Mucosa of rectum (tissue), 2 donors: Measurements from ENCODE around the gene OR10AG1.

ENCODE experiments used
- H3K27ac ChIP-seq, 2 donors: one replicate each; pipeline ENCODE4 v1.7.0; 2013; ENCODE audit warnings: inconsistent platforms in 2 of 2, low read depth in 2 of 2, low read length in 2 of 2
- H3K27me3 ChIP-seq, 2 donors: one replicate each; pipeline ENCODE4 v1.7.0; 2013; ENCODE audit warnings: low read length in 2 of 2; ENCODE audit not compliant: control insufficient read depth in 2 of 2, insufficient read depth in 2 of 2
- H3K36me3 ChIP-seq, 2 donors: one replicate each; pipeline ENCODE4 v1.7.0; 2013; ENCODE audit warnings: low read length in 2 of 2; ENCODE audit not compliant: control insufficient read depth in 2 of 2, insufficient read depth in 2 of 2
- H3K4me1 ChIP-seq, 2 donors: one replicate each; pipeline ENCODE4 v1.7.0; 2013; ENCODE audit warnings: low read length in 2 of 2, mild to moderate bottlenecking in 1 of 2; ENCODE audit not compliant: control insufficient read depth in 2 of 2, insufficient read depth in 2 of 2
- H3K4me3 ChIP-seq, 2 donors: one replicate each; pipeline ENCODE4 v1.7.0; 2013; ENCODE audit warnings: low read length in 2 of 2
- H3K9ac ChIP-seq, 2 donors: one replicate each; pipeline ENCODE4 v1.7.0; 2013; ENCODE audit warnings: low read length in 2 of 2, low read depth in 1 of 2, mild to moderate bottlenecking in 1 of 2
- H3K9me3 ChIP-seq, 2 donors: one replicate each; pipeline ENCODE4 v1.7.0; 2013; ENCODE audit warnings: low read length in 2 of 2; ENCODE audit not compliant: control insufficient read depth in 2 of 2
- donor health status: healthy.
- donor health status: Normal muscosa, but diverticular disease.

Gene OR10AG1

GRCh38 chr11:55936300-55936699 is 33.4 kb downstream of the OR10AG1 start, which contains the start of gene OR5I1:
TSS of gene OR5I1 (minus strand) at chr11:55936400. CDS start at chr11:55936400, 0 bp downstream.
- no peaks in the 10 kb centered on the region for H3K27me3 ChIP-seq
- no peaks in the 10 kb centered on the region for H3K36me3 ChIP-seq
- H3K4me3 ChIP-seq, result no peak within 1 kb of the TSS
- no peaks in the 10 kb centered on the region for H3K4me1 ChIP-seq
- no peak within 1 kb of the TSS for H3K27ac ChIP-seq
- H3K9ac ChIP-seq, result no peak within 1 kb of the TSS
- H3K9me3 ChIP-seq, result no peaks in the 10 kb centered on the region

- Histone ChIP-seq H3K9ac (no peak overlapping the region), H3K27ac (no peak overlapping the region), H3K36me3 (no peaks in the 10 kb centered on the region), H3K9me3 (no peaks in the 10 kb centered on the region), H3K4me3 (no peak overlapping the region), H3K27me3 (no peaks in the 10 kb centered on the region), H3K4me1 (no peaks in the 10 kb centered on the region)
Observed at GRCh38 chr11:55920537-55920936, 49.2 kb downstream of the OR10AG1 start.
